Measurements from ENCODE around the gene TRAP1. TPM values are rescaled to one million over a fixed set of nuclear protein-coding genes. Genes with fewer than 3 reads are reported as not detected.
A peak's percentile ranks its signal among the peaks of the same experiment; 100 is the strongest.

The TRAP1 gene
- total RNA-seq, 2 experiments from 2014 or later, result 99.5 to 101 TPM

GRCh38 chr16:3673676-3674377 is 43.5 kb downstream of the TRAP1 start:
- Mint-ChIP-seq H3K27me3 (no peaks in the 10 kb centered on the region), H3K9me3 (no peaks in the 10 kb centered on the region), H3K36me3 (ENCODE audit: low read depth) (peaks cover 35% of the 10 kb centered on the region), H3K27ac (no peak overlapping the region), H3K4me3 (no peak overlapping the region), H3K4me1 (peaks cover 17% of the 10 kb centered on the region)
- ChIA-PET CTCF (no interaction called here), POLR2A (no interaction called here)
- no peak for DNase-seq

- Mint-ChIP-seq H3K27me3 (no peaks in the 10 kb centered on the region), H3K4me3 (no peak overlapping the region), H3K9me3 (no peaks in the 10 kb centered on the region), H3K4me1 (peaks cover 21% of the 10 kb centered on the region), H3K36me3 (ENCODE audit: low read depth) (peaks cover 41% of the 10 kb centered on the region), H3K27ac (no peak overlapping the region)
- ChIA-PET POLR2A (no interaction called here), CTCF (no interaction called here)
- no peak for DNase-seq
Observed at GRCh38 chr16:3673201-3673600, 44.1 kb downstream of the TRAP1 start.

- ChIA-PET CTCF (no interaction called here), POLR2A (no interaction called here)
- H3K27ac Mint-ChIP-seq, result no peak overlapping the region
- H3K4me3 Mint-ChIP-seq, result no peak overlapping the region
- H3K9me3 Mint-ChIP-seq, result no peaks in the 10 kb centered on the region
- DNase-seq, result no peak
- peaks cover 21% of the 10 kb centered on the region for H3K4me1 Mint-ChIP-seq
- no peaks in the 10 kb centered on the region for H3K27me3 Mint-ChIP-seq
- peaks cover 39% of the 10 kb centered on the region for H3K36me3 Mint-ChIP-seq (ENCODE audit: low read depth)
Observed at GRCh38 chr16:3672571-3673041, 44.7 kb downstream of the TRAP1 start.

GRCh38 chr16:3671424-3671823 is 45.9 kb downstream of the TRAP1 start:
- ChIA-PET CTCF (interaction anchor here (0.8 kb wide), 1 partner anchor 20 kb away, joined by 3 read pairs; no protein-coding TSS in a partner anchor), POLR2A (interaction anchor here (0.6 kb wide), 1 partner anchor 249 kb away, joined by 3 read pairs; no protein-coding TSS in a partner anchor)
- no peak overlapping the region for H3K27ac Mint-ChIP-seq
- H3K4me1 Mint-ChIP-seq, result peaks cover 25% of the 10 kb centered on the region
- no peak overlapping the region for H3K4me3 Mint-ChIP-seq
- H3K9me3 Mint-ChIP-seq, result no peaks in the 10 kb centered on the region
- no peak for DNase-seq
- H3K27me3 Mint-ChIP-seq, result no peaks in the 10 kb centered on the region
- H3K36me3 Mint-ChIP-seq (ENCODE audit: low read depth), result peaks cover 43% of the 10 kb centered on the region

- no peak for DNase-seq
- ChIA-PET POLR2A (no interaction called here), CTCF (interaction anchor here (0.8 kb wide), 1 partner anchor 20 kb away, joined by 3 read pairs; no protein-coding TSS in a partner anchor)
- peaks cover 45% of the 10 kb centered on the region for H3K36me3 Mint-ChIP-seq (ENCODE audit: low read depth)
- no peak overlapping the region for H3K4me3 Mint-ChIP-seq
- H3K4me1 Mint-ChIP-seq, result peaks cover 32% of the 10 kb centered on the region
- no peaks in the 10 kb centered on the region for H3K27me3 Mint-ChIP-seq
- H3K27ac Mint-ChIP-seq, result peak overlapping the region; percentile 19
- no peaks in the 10 kb centered on the region for H3K9me3 Mint-ChIP-seq
Observed at GRCh38 chr16:3670711-3671110, 46.6 kb downstream of the TRAP1 start.

- Mint-ChIP-seq H3K4me1 (peaks cover 41% of the 10 kb centered on the region), H3K27me3 (no peaks in the 10 kb centered on the region), H3K36me3 (ENCODE audit: low read depth) (peaks cover 38% of the 10 kb centered on the region), H3K27ac (peak overlapping the region; percentile 83), H3K4me3 (no peak overlapping the region), H3K9me3 (no peaks in the 10 kb centered on the region)
- POLR2A ChIA-PET, result no interaction called here
- CTCF ChIA-PET, result no interaction called here
- no peak for DNase-seq
Observed at GRCh38 chr16:3669082-3669481, 48.2 kb downstream of the TRAP1 start.

GRCh38 chr16:3668626-3669025 is 48.7 kb downstream of the TRAP1 start:
- POLR2A ChIA-PET, result no interaction called here
- Mint-ChIP-seq H3K27me3 (no peaks in the 10 kb centered on the region), H3K27ac (no peak overlapping the region), H3K9me3 (no peaks in the 10 kb centered on the region), H3K4me3 (no peak overlapping the region), H3K36me3 (ENCODE audit: low read depth) (peaks cover 37% of the 10 kb centered on the region), H3K4me1 (peaks cover 41% of the 10 kb centered on the region)
- CTCF ChIA-PET, result no interaction called here
- DNase-seq, result no peak

- H3K4me3 Mint-ChIP-seq, result no peak overlapping the region
- POLR2A ChIA-PET, result no interaction called here
- no peaks in the 10 kb centered on the region for H3K9me3 Mint-ChIP-seq
- H3K36me3 Mint-ChIP-seq (ENCODE audit: low read depth), result peaks cover 37% of the 10 kb centered on the region
- H3K27ac Mint-ChIP-seq, result peak overlapping the region; percentile 68
- no peaks in the 10 kb centered on the region for H3K27me3 Mint-ChIP-seq
- H3K4me1 Mint-ChIP-seq, result peaks cover 35% of the 10 kb centered on the region
- CTCF ChIA-PET, result no interaction called here
- DNase-seq, result peak; percentile 55
Observed at GRCh38 chr16:3665508-3665907, 51.8 kb downstream of the TRAP1 start.

- Mint-ChIP-seq H3K27ac (peak overlapping the region; percentile 5), H3K4me3 (no peak overlapping the region), H3K4me1 (peaks cover 35% of the 10 kb centered on the region), H3K27me3 (no peaks in the 10 kb centered on the region), H3K36me3 (ENCODE audit: low read depth) (peaks cover 40% of the 10 kb centered on the region), H3K9me3 (no peaks in the 10 kb centered on the region)
- POLR2A ChIA-PET, result no interaction called here
- DNase-seq, result no peak
- CTCF ChIA-PET, result no interaction called here
Observed at GRCh38 chr16:3664187-3664896, 53.0 kb downstream of the TRAP1 start.

GRCh38 chr16:3662601-3663000 is 54.7 kb downstream of the TRAP1 start:
- H3K27ac Mint-ChIP-seq, result no peak overlapping the region

GRCh38 chr16:3661922-3662321 is 55.4 kb downstream of the TRAP1 start:
- ChIA-PET CTCF (interaction anchor here (0.5 to 2.5 kb wide), 3 partner anchors 8 to 45 kb away, joined by 3 to 5 read pairs (median 3); no protein-coding TSS in a partner anchor), POLR2A (no interaction called here)
- Mint-ChIP-seq H3K4me3 (no peak overlapping the region), H3K4me1 (peaks cover 28% of the 10 kb centered on the region), H3K27ac (no peak overlapping the region), H3K9me3 (no peaks in the 10 kb centered on the region), H3K27me3 (no peaks in the 10 kb centered on the region), H3K36me3 (ENCODE audit: low read depth) (peaks cover 40% of the 10 kb centered on the region)
- DNase-seq, result no peak

More at GRCh38 chr16:3662601-3663000, 54.7 kb downstream of the TRAP1 start:
- POLR2A ChIA-PET, result no interaction called here
- Mint-ChIP-seq H3K9me3 (no peaks in the 10 kb centered on the region), H3K4me3 (no peak overlapping the region), H3K36me3 (ENCODE audit: low read depth) (peaks cover 36% of the 10 kb centered on the region), H3K4me1 (peaks cover 30% of the 10 kb centered on the region), H3K27me3 (no peaks in the 10 kb centered on the region)
- no peak for DNase-seq
- CTCF ChIA-PET, result interaction anchor here (0.5 to 2.5 kb wide), 5 partner anchors 9 to 44 kb away, joined by 3 to 5 read pairs (median 3); no protein-coding TSS in a partner anchor

GRCh38 chr16:3661311-3661710 is 56.0 kb downstream of the TRAP1 start:
- no peak overlapping the region for H3K27ac Mint-ChIP-seq
- H3K4me3 Mint-ChIP-seq, result no peak overlapping the region
- H3K36me3 Mint-ChIP-seq (ENCODE audit: low read depth), result peaks cover 41% of the 10 kb centered on the region
- no peaks in the 10 kb centered on the region for H3K9me3 Mint-ChIP-seq
- H3K27me3 Mint-ChIP-seq, result no peaks in the 10 kb centered on the region
- ChIA-PET CTCF (interaction anchor here (2.5 kb wide), 1 partner anchor 18 kb away, joined by 5 read pairs; no protein-coding TSS in a partner anchor), POLR2A (no interaction called here)
- peaks cover 25% of the 10 kb centered on the region for H3K4me1 Mint-ChIP-seq
- no peak for DNase-seq

GRCh38 chr16:3659251-3659650 is 58.1 kb downstream of the TRAP1 start:
- POLR2A ChIA-PET, result no interaction called here
- Mint-ChIP-seq H3K9me3 (no peaks in the 10 kb centered on the region), H3K27me3 (no peaks in the 10 kb centered on the region), H3K4me1 (peaks cover 9% of the 10 kb centered on the region), H3K27ac (peak overlapping the region; percentile 4), H3K4me3 (no peak overlapping the region), H3K36me3 (ENCODE audit: low read depth) (peaks cover 40% of the 10 kb centered on the region)
- no peak for DNase-seq
- CTCF ChIA-PET, result interaction anchor here (1.6 kb wide), 1 partner anchor 12 kb away, joined by 3 read pairs; no protein-coding TSS in a partner anchor
